ENCODE data around the gene RS1. TPM values are rescaled to one million over a fixed set of nuclear protein-coding genes. Genes with fewer than 3 reads are reported as not detected.
A peak's percentile ranks its signal among the peaks of the same experiment; 100 is the strongest.

The RS1 gene
- total RNA-seq, 1 donor from 2014 or later: not detected

GRCh38 chrX:18676050-18676449 is 4.1 kb upstream of the RS1 start:
- no peak overlapping the region for H3K27ac Mint-ChIP-seq (ENCODE audit: unreplicated experiment)
- no peak for TF ChIP-seq EZH2 (IDR thresholded peaks at IDR 0.05; ENCODE audit: insufficient read depth, low read length)
- no peak for TF ChIP-seq CTCF (IDR thresholded peaks at IDR 0.05; ENCODE audit: insufficient read depth, low read depth, low read length)

GRCh38 chrX:18674788-18675735 is 3.2 kb upstream of the RS1 start:
- no peak overlapping the region for H3K27ac ChIP-seq (ENCODE audit: low read depth, low read length)
- H3K9me3 ChIP-seq (ENCODE audit: insufficient read depth, low read depth, low read length): no peaks in the 10 kb centered on the region
- no peaks in the 10 kb centered on the region for H3K36me3 Mint-ChIP-seq (ENCODE audit: low read depth, unreplicated experiment)
- H4K20me1 ChIP-seq (ENCODE audit: insufficient read depth, low read length): no peaks in the 10 kb centered on the region
- H3K9me3 Mint-ChIP-seq (ENCODE audit: unreplicated experiment): no peaks in the 10 kb centered on the region
- H3K4me1 ChIP-seq (ENCODE audit: insufficient read depth, low read length): no peaks in the 10 kb centered on the region
- peak overlapping the region; percentile 80 for H3K4me3 Mint-ChIP-seq (ENCODE audit: unreplicated experiment)
- TF ChIP-seq CTCF (IDR thresholded peaks at IDR 0.05; ENCODE audit: insufficient read depth, low read depth, low read length): no peak
- TF ChIP-seq EZH2 (IDR thresholded peaks at IDR 0.05; ENCODE audit: insufficient read depth, low read length): no peak
- no peaks in the 10 kb centered on the region for H3K36me3 ChIP-seq (ENCODE audit: insufficient read depth, low read length)
- no peaks in the 10 kb centered on the region for H3K27me3 ChIP-seq (ENCODE audit: insufficient read depth, low read length)
- H2AFZ ChIP-seq (ENCODE audit: low read depth, low read length): peak overlapping the region; percentile 78
- H3K4me1 Mint-ChIP-seq (ENCODE audit: low read depth, unreplicated experiment): no peaks in the 10 kb centered on the region
- no peaks in the 10 kb centered on the region for H3K27me3 Mint-ChIP-seq (ENCODE audit: low read depth, unreplicated experiment)
- DNase-seq (ENCODE audit: low read depth) (peak; percentile 32), FAIRE-seq (peak; percentile 73)
- H3K27ac Mint-ChIP-seq (ENCODE audit: unreplicated experiment): no peak overlapping the region
- H3K4me2 ChIP-seq (ENCODE audit: low read length): peak overlapping the region; percentile 85
- no peaks in the 10 kb centered on the region for H3K79me2 ChIP-seq (ENCODE audit: insufficient read depth, low read length)
- peak overlapping the region; percentile 59 for H3K4me3 ChIP-seq (ENCODE audit: insufficient read depth, low read depth, low read length)
- H3K9ac ChIP-seq (ENCODE audit: low read length): peak overlapping the region; percentile 80

More at GRCh38 chrX:18676050-18676449, 4.1 kb upstream of the RS1 start:
- H4K20me1 ChIP-seq (ENCODE audit: insufficient read depth, low read length): no peaks in the 10 kb centered on the region
- no peaks in the 10 kb centered on the region for H3K27me3 Mint-ChIP-seq (ENCODE audit: low read depth, unreplicated experiment)
- H3K27me3 ChIP-seq (ENCODE audit: insufficient read depth, low read length): no peaks in the 10 kb centered on the region
- no peak overlapping the region for H3K4me3 ChIP-seq (ENCODE audit: insufficient read depth, low read depth, low read length)
- H3K36me3 Mint-ChIP-seq (ENCODE audit: low read depth, unreplicated experiment): no peaks in the 10 kb centered on the region
- FAIRE-seq: peak; percentile 34
- no peaks in the 10 kb centered on the region for H3K9me3 Mint-ChIP-seq (ENCODE audit: unreplicated experiment)
- no peaks in the 10 kb centered on the region for H3K9me3 ChIP-seq (ENCODE audit: insufficient read depth, low read depth, low read length)
- no peaks in the 10 kb centered on the region for H3K79me2 ChIP-seq (ENCODE audit: insufficient read depth, low read length)
- H3K27ac ChIP-seq (ENCODE audit: low read depth, low read length): no peak overlapping the region
- no peak for DNase-seq (ENCODE audit: low read depth)
- no peak overlapping the region for H3K9ac ChIP-seq (ENCODE audit: low read length)
- H3K4me3 Mint-ChIP-seq (ENCODE audit: unreplicated experiment): peak overlapping the region; percentile 64
- H3K4me2 ChIP-seq (ENCODE audit: low read length): no peak overlapping the region
- H3K4me1 Mint-ChIP-seq (ENCODE audit: low read depth, unreplicated experiment): no peaks in the 10 kb centered on the region
- H2AFZ ChIP-seq (ENCODE audit: low read depth, low read length): no peak overlapping the region
- no peaks in the 10 kb centered on the region for H3K4me1 ChIP-seq (ENCODE audit: insufficient read depth, low read length)
- no peaks in the 10 kb centered on the region for H3K36me3 ChIP-seq (ENCODE audit: insufficient read depth, low read length)

GRCh38 chrX:18674417-18674787 is 2.5 kb upstream of the RS1 start:
- Histone ChIP-seq H3K27me3 (ENCODE audit: insufficient read depth, low read length) (no peaks in the 10 kb centered on the region), H4K20me1 (ENCODE audit: insufficient read depth, low read length) (no peaks in the 10 kb centered on the region), H3K36me3 (ENCODE audit: insufficient read depth, low read length) (no peaks in the 10 kb centered on the region), H2AFZ (ENCODE audit: low read depth, low read length) (peak overlapping the region; percentile 63), H3K4me1 (ENCODE audit: insufficient read depth, low read length) (no peaks in the 10 kb centered on the region), H3K79me2 (ENCODE audit: insufficient read depth, low read length) (no peaks in the 10 kb centered on the region), H3K4me3 (ENCODE audit: insufficient read depth, low read depth, low read length) (peak overlapping the region; percentile 54), H3K4me2 (ENCODE audit: low read length) (peak overlapping the region; percentile 85), H3K9ac (ENCODE audit: low read length) (peak overlapping the region; percentile 46), H3K27ac (ENCODE audit: low read depth, low read length) (no peak overlapping the region), H3K9me3 (ENCODE audit: insufficient read depth, low read depth, low read length) (no peaks in the 10 kb centered on the region)
- H3K36me3 Mint-ChIP-seq (ENCODE audit: low read depth, unreplicated experiment): no peaks in the 10 kb centered on the region
- no peaks in the 10 kb centered on the region for H3K4me1 Mint-ChIP-seq (ENCODE audit: low read depth, unreplicated experiment)
- no peak for DNase-seq (ENCODE audit: low read depth)
- H3K27me3 Mint-ChIP-seq (ENCODE audit: low read depth, unreplicated experiment): no peaks in the 10 kb centered on the region
- H3K4me3 Mint-ChIP-seq (ENCODE audit: unreplicated experiment): peak overlapping the region; percentile 80
- H3K27ac Mint-ChIP-seq (ENCODE audit: unreplicated experiment): no peak overlapping the region
- no peaks in the 10 kb centered on the region for H3K9me3 Mint-ChIP-seq (ENCODE audit: unreplicated experiment)
- TF ChIP-seq EZH2 (IDR thresholded peaks at IDR 0.05; ENCODE audit: insufficient read depth, low read length) (no peak), CTCF (IDR thresholded peaks at IDR 0.05; ENCODE audit: insufficient read depth, low read depth, low read length) (no peak)
- FAIRE-seq: no peak

Data from astrocyte (in vitro differentiated cells and primary cell).